ENCODE measurements around the gene SEH1L. TPM values are rescaled to one million over a fixed set of nuclear protein-coding genes. Genes with fewer than 3 reads are reported as not detected.

The SEH1L gene
- total RNA-seq, 4 donors from 2014 or later = 9.4 to 29.1 (median 18.2) TPM

GRCh38 chr18:13007248-13007560, 59.4 kb downstream of the SEH1L start:
- H3K4me3 ChIP-seq = no peak overlapping the region
- 48% methylated on average over 2 of the region's 2 CpGs; no CpG with 5 or more reads in 1 of the 2 donors for WGBS, 2 donors (ENCODE audit: low coverage in 1 of 2)
- no peaks in the 10 kb centered on the region for H3K27me3 ChIP-seq
- H3K4me1 ChIP-seq = no peaks in the 10 kb centered on the region
- H3K9me3 ChIP-seq = no peaks in the 10 kb centered on the region
- no peak overlapping the region for H3K27ac ChIP-seq
- peaks cover 0 to 38% (median 17%) of the 10 kb centered on the region in 4 donors for H3K36me3 ChIP-seq
- no peak for DNase-seq
- intact Hi-C loops (cut with DNase I; ENCODE audit: low total_unique reads) (no loop called here), in situ Hi-C loops (cut with MboI; ENCODE audit: low pct_ligation_motif_present in 1 of 4, low pct_unique_long_range_greater_than_20kb in 1 of 4, low sequenced_read_pairs in 3 of 4) (no loop called here)
- no peak for TF ChIP-seq EP300 (IDR thresholded peaks at IDR 0.05; ENCODE audit: low read depth)
- no peak for TF ChIP-seq POLR2AphosphoS5 (IDR thresholded peaks at IDR 0.05)
- no peak for TF ChIP-seq CTCF (IDR thresholded peaks at IDR 0.05)
- TF ChIP-seq POLR2A (IDR thresholded peaks at IDR 0.05) = no peak

DNA sequence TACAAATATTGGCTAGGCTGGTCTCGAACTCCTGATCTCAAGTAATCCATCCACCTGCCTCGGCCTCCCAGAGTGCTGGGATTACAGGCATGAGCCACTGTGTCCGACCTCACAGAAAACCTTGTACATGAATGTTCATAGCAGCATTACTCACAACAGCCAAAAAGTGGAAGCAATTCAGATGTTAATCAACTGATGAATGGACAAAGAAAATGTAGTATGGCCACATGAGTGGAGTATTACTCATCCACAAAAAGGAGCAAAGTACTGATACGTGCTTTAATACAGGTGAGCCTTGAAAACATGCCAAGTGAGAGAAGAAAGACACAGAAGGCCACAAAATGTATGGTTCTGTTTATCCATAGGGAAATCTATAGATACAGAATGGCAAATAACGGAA, 63.9 kb downstream of the SEH1L start:
- no peaks in the 10 kb centered on the region for H3K9me3 ChIP-seq
- intact Hi-C loops (cut with DNase I; ENCODE audit: low total_unique reads) (no loop called here), in situ Hi-C loops (cut with MboI; ENCODE audit: low pct_ligation_motif_present in 1 of 4, low pct_unique_long_range_greater_than_20kb in 1 of 4, low sequenced_read_pairs in 3 of 4) (no loop called here)
- no peaks in the 10 kb centered on the region for H3K4me1 ChIP-seq
- DNase-seq = no peak
- no peak overlapping the region for H3K4me3 ChIP-seq
- peaks cover 0 to 62% (median 28%) of the 10 kb centered on the region in 4 donors for H3K36me3 ChIP-seq
- WGBS, 2 donors (ENCODE audit: low coverage in 1 of 2) = 96 to 97% methylated on average over 5 of the region's 5 CpGs
- no peak overlapping the region for H3K27ac ChIP-seq
- no peak for TF ChIP-seq POLR2AphosphoS5 (IDR thresholded peaks at IDR 0.05)
- TF ChIP-seq EP300 (IDR thresholded peaks at IDR 0.05; ENCODE audit: low read depth) = no peak
- TF ChIP-seq POLR2A (IDR thresholded peaks at IDR 0.05) = no peak
- TF ChIP-seq CTCF (IDR thresholded peaks at IDR 0.05) = no peak
- H3K27me3 ChIP-seq = no peaks in the 10 kb centered on the region

DNA sequence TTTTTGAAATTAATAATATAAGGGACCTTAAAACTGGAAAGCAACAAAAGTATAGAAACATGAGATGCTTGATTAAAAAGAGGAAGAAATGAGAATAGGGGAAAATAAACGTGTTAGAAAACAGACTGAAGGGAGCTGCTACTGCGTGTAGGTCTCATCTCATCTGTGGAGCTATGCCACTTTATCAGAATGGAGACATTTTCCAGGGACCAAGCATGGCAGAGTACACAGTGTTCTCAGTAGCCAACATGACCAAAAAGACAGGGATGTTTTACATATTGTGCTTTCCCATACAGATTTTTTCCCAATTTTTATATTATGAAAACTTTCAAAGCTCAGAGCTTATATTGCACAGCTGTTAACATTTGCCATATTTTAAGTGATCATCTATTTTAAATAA, 66.4 kb downstream of the SEH1L start:
- intact Hi-C loops (cut with DNase I; ENCODE audit: low total_unique reads) = no loop called here
- no peaks in the 10 kb centered on the region for H3K4me1 ChIP-seq
- 81 to 87% methylated on average over 2 of the region's 2 CpGs for WGBS, 2 donors (ENCODE audit: low coverage in 1 of 2)
- TF ChIP-seq POLR2AphosphoS5 (IDR thresholded peaks at IDR 0.05) (no peak), EP300 (IDR thresholded peaks at IDR 0.05; ENCODE audit: low read depth) (no peak), CTCF (IDR thresholded peaks at IDR 0.05) (no peak), POLR2A (IDR thresholded peaks at IDR 0.05) (no peak)
- H3K27me3 ChIP-seq = no peaks in the 10 kb centered on the region
- peaks cover 0 to 73% (median 35%) of the 10 kb centered on the region in 4 donors for H3K36me3 ChIP-seq
- H3K4me3 ChIP-seq = no peak overlapping the region
- DNase-seq = no peak
- H3K27ac ChIP-seq = no peak overlapping the region
- in situ Hi-C loops (cut with MboI; ENCODE audit: low pct_ligation_motif_present in 1 of 4, low pct_unique_long_range_greater_than_20kb in 1 of 4, low sequenced_read_pairs in 3 of 4) = no loop called here
- no peaks in the 10 kb centered on the region for H3K9me3 ChIP-seq

DNA sequence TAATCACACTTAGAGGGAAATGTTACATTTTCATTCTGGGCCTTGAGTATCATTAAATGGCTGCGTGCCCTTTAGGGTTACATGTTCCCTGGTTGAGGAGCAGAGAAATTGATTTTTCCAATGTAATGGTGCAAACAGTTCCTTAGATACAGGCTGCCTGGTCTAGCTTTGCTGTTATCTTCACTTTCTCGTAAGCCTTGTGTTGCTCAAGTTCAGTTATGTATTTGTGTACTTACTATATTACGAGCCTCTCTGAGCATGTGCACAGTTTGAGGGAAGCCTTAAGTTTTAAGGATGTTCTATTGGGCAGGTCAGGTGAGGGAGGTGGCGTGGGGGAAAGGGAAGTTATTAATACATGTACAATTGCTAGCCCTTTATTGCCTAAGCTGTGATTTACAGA, 67.0 kb downstream of the SEH1L start:
- Histone ChIP-seq H3K9me3 (no peaks in the 10 kb centered on the region), H3K27me3 (no peaks in the 10 kb centered on the region), H3K27ac (no peak overlapping the region), H3K4me3 (no peak overlapping the region), H3K4me1 (no peaks in the 10 kb centered on the region), H3K36me3 (peaks cover 0 to 73% (median 34%) of the 10 kb centered on the region in 4 donors)
- no peak for DNase-seq
- in situ Hi-C loops (cut with MboI; ENCODE audit: low pct_ligation_motif_present in 1 of 4, low pct_unique_long_range_greater_than_20kb in 1 of 4, low sequenced_read_pairs in 3 of 4) (no loop called here), intact Hi-C loops (cut with DNase I; ENCODE audit: low total_unique reads) (no loop called here)
- WGBS, 2 donors (ENCODE audit: low coverage in 1 of 2) = 95 to 97% methylated on average over 3 to 4 of the region's 4 CpGs
- no peak for TF ChIP-seq POLR2A (IDR thresholded peaks at IDR 0.05)
- TF ChIP-seq EP300 (IDR thresholded peaks at IDR 0.05; ENCODE audit: low read depth) = no peak
- TF ChIP-seq POLR2AphosphoS5 (IDR thresholded peaks at IDR 0.05) = no peak
- TF ChIP-seq CTCF (IDR thresholded peaks at IDR 0.05) = no peak

All from transverse colon (tissue), 4 donors.